GM11168 (cell line): ENCODE measurements around the gene MATCAP1.

Experiments
- in situ Hi-C: fragments of 300-500 bp; cut with MboI; formaldehyde crosslinking; loops from one replicate; pipeline ENCODE4 v1.12.0; 2022; ENCODE audit warnings: low sequenced_read_pairs; ENCODE audit not compliant: unreplicated experiment

MATCAP1 gene

DNA sequence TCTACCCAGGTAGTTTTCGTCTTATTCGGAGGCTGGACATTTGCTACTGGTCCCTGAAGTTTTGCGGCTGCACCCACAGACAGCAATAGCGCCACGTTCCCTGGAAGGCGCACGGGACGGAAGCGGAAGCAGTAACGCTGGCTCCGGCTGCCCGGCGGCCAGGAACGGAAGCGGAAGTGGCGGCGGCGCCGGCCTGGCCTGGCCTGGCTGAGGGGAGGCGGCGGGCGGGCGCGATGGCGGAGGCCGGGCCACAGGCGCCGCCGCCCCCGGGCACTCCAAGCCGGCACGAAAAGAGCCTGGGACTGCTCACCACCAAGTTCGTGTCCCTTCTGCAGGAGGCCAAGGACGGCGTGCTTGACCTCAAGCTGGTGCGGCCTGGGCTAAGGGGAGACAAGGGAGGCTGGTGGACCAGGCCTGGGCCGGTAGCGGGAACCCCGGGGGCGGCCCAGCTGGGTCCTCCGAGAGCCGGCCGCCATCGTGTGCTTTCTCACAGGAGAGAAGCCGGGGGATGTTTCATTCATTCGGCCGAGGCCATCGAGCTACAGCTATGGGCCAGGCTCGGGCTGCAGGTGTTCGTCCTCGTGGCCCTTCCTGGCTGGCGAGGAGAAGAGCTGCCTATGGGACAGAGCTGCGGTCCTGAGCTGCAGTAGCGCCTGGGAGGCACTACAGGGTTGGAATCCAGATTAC, 8.4 kb upstream of the MATCAP1 start, which contains the start of gene E2F4:
Gene E2F4, plus strand, starts transcription at position 161 of the 687 bp plus-strand sequence. Its CDS starts 73 bp downstream, at position 234.
- in situ Hi-C loops = no loop called here

DNA sequence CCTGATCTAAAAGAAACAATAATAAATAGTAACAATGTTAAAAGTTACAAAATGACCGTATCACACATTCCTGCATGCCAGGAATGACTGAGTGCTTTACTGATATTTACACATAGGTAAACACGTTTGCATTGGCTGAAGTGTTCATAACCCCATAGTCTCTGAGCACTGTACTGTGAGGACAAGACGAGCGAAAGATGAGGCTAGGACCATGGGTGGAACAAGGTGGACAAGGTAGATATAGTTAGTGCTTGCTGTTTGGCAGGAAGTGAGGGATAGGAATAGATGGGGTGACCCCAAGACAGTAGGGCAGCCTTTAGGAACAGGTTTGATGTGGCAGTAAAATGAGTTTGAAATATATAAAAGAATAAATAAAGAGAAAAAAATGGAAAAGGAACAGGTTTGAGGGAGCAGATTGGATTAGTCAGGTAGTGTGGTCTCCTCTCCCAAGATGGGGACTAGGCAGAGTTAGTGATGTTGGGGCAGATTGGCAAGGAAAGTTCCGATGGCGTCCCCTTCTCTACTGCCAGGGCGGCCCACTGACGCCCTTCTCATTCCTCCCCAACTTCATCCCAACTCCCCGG, 7.7 kb upstream of the MATCAP1 start:
- in situ Hi-C loops = no loop called here

DNA sequence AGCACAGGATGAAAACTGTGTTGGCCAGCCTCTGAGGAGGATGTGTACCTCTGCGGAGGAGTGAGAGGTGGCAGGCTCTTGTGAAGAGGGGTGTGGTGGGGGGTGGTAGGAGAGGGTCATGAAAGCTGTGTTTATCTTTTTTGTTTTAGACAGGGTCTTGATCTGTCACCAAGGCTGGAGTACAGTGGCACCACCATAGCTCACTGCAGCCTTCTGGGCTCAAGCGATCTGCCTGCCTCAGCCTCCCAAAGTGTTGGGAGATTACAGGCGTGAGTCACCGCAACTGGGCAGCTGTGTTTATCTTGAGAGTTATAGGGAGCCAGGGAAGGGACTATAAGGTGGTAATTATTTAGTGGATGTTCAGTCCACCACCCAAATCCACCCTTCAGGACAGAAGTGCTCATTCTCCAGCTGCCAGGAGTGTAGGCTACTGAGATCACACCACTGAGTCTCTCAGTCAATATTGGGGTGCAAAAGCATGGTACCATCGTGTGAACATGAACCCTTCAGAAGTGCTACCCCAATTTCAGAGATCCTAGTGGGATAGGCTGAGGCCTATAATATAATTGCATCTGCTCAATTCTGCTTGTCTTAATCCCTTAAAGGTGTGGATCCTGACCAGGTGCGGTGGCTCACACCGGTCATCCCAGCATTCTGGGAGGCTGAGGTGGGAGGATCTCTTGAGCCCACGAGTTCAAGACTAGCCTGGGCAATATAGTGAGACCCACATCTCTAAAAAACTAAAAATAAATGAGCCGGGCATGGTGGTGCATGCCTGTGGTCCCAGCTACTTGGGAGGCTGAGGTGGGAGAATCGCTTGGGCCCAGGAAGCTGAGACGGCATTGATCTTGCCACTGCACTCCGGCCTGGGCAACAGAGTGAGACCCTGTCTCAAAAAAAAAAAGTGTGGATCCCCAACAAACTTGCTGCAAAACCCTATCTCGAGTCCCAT, 7.0 kb upstream of the MATCAP1 start:
- in situ Hi-C loops = no loop called here

DNA sequence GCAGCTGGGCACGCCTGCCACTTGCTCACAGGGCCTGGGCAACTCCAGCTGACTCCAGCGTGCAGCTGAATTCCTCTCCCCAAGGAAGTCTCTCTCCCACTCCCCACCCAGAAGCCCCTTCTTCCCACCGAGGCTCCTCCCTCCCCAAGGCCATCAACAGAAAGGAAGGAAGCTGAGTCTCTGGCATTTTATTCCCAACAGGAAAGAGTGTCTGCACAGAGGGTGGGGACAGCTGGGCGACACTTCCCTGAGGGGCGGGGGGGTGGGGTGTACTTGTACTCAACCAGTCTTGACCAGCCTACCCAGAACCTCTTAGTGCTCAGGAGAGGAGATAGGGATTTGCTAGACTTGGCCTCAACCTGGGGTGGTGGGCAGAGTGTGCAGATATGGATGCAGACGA, 6.3 kb upstream of the MATCAP1 start, which contains the start of gene EXOC3L1:
Gene EXOC3L1, minus strand, starts transcription at position 96 of the 400 bp plus-strand sequence. CDS start 460 bp downstream, outside the sequence.
- in situ Hi-C loops = no loop called here

DNA sequence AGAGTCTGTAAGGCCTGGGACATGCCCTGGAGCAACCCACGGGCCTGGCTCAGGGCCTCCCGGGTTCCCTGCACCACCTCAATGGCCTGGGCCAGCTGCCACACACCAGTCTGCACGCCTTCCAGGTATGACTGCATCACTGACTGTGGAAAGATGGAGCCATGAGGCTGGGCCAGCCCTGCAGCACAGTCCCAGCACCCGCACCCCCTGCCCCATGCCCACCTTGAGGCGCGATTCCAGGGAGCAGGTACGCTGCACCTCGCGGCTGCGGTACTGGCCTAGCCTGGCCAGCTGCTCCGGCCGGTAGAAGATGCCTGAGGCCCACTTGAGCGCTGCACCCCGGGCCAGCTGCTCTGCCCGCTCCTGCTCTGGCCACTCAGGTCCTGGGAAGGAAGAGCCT, 5.0 kb upstream of the MATCAP1 start:
- in situ Hi-C loops = no loop called here

DNA sequence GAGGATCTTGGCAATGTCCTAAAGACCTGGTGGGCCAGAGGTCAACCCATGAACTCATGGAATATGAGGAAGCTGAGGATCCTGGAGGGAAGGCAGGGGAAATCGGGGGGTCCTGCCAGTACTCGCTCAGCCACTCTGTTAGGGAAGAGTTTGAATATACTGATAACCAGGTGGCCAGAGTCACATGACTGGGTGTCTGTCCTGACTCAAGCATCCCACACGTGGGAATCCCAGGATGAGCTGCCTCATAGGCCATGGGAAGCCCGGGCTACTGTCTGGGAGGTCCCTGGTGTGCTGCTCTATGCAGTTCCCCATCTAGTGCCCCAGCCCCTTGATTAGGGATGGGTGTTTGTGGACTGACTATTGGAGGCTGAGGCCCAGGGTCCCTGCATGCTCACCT, 4.6 kb upstream of the MATCAP1 start:
- in situ Hi-C loops = no loop called here

DNA sequence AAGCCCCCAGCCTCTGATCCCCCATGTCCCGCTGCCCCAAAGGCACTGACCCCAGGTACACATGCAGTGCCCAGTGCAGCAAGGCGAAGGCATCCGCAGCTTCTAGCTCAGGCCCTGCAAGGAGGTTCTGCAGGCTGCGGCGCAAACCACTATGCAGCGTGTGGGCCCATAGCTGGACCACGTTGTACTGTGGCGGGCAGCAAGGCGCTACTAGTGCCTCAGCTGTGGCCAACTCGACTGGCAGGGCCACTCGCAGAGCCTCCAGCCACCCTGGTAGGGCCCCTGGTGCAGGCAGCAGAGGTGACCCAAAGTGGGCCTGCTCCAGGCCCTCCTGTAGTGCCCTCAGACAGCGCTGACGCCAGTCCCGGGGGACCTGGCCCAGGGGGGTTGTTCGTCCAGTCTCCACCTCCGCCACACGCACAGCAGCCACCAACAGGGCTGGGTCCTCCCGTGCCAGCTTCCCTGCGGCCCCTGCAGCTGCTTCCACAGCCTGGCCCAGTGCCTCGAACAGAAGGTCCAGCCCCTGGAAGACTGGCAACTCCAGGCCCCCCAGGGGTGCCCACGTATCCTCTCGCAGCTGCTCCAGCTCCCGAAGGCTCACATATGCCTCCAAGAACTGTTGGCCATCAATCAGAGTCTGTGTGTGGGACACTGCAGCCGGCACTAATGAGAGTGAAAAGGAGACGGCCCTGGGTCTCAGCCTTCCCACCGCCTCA, 3.6 kb upstream of the MATCAP1 start:
- in situ Hi-C loops = no loop called here

DNA sequence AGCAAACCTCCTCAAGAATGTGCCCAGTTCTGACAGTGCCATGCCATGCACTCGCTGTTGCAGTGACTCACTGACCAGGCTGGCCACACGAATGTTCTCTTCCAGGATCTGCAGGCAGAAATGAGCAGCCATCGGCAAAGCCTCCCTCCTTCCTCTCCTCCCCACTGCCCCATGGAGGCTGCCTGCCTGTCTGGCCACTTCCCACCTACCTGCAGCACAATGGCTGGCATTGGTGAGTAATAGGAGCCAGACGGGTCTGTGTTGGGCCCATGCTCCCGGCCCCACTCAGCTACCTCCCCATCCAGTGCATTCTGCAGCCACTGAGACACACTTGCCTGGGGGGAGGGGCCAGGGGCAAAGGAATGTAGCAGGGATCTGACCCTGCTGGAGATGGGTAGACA, 2.8 kb upstream of the MATCAP1 start:
- in situ Hi-C loops = no loop called here

DNA sequence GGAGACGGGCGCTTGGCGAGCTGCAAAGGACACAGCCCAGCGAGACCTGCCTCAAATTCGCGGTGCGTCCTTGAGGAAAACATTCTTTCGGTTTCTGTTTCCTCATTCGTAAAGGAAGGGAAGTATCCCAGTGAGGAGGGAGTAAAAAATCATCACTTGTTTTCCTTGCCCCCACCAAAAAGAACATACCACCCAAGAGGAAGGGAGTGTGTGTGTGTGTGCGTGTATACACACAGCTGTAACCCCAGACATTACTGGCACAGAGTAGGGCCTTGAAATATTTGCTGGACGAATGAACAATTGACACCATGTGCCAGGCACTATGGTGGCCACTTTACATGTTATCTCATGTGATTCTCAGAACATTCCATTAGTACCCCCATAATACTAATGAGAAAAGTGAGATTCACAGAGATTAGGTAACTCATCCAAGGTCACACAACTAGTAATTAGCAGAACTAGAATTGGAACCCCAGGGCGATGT, 1.9 kb upstream of the MATCAP1 start:
- in situ Hi-C loops = no loop called here

DNA sequence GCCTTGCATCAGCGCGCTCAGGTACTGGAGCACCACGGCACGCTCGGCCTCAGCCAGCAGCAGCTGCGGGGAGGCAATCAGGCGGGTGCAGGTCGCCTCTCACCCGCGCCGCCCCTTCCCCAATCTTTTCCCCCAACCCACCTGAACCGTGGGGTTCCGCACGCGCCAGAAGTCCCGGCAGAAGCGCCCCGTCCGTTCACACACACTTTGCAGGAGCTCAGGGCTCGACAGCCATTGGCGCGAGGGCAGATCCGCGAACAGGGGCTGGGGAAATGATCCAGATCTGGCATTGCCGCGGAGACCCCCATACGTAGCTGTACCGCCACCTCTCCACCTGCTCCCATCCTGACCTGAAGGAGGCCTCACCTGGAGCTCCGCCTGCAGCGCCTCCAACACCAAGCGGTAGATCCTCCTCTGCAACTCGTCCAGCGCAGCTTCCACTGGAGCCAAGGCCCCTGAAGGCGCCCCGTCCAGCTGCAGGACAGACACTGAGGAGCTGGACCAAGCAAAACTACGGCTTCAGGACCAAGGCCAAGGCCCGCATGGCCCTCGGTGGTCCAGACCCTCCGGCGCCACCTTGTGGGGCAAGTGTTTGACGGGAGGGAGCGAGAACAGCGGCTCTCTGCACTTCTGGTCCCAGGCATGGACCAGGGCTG, 1.4 kb upstream of the MATCAP1 start:
- in situ Hi-C loops = no loop called here

DNA sequence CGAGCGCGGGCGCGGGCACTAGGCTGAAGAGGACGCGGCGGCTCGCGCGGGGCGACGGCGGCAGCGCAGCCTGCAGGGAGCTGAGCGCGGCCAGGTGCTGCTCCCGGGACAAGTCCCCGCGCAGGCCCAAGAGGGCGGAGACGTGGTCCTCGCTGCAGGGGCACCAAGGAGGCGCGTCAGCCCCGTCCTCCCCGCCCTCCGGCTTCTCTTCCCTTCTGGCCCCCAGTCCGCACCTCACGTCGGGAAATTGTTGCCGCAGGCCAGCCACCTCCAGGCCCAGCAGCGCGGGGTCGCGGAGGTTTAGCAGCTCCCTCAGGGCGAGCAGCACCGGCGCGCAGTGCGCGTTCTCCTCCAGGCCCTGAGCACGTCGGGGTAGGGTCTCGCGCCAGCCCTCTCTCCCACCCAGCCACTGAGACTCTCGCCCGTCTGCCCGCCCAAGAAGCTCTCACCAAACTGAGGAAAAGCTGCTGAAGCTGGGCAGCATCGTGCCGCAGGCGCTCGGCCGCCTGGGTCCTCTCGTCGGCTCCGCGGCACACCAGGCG, 761 bp upstream of the MATCAP1 start:
- in situ Hi-C loops = no loop called here

DNA sequence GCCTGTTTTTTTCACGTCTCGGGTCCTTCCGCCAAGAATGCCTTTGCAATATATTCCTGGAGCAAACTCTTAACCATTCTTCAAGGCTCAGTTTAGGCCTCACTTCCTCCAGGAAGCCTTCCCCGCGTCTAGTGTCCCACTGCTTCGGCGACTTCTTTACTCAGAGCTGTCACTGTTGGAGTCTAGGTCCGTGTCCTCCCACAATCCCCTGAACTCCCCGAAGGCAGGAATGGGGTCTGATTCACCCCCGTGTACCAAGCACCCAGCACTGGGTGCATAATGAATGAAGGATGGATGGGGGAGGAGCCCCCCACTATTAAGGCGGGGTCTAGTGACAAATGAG, 508 bp downstream of the MATCAP1 start:
- in situ Hi-C loops = no loop called here

DNA sequence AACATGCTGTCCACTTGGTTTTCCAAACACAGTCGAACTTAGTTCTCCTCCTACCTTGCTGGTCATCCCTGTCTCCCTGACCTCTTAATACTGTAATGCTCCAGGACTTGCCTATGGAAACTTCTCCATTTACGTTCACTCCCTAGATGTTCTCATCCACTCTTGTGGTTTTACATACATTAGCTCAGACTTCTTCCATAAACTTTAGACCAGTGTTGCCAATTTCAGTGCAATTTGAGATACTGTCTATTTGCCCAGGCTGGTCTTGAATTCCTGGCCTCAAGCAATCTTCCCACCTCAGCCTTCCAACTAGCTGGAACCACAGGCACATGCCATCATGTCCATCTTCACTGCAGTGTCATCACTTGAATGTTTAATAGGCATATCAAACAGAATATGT, 1.5 kb downstream of the MATCAP1 start:
- in situ Hi-C loops = no loop called here

DNA sequence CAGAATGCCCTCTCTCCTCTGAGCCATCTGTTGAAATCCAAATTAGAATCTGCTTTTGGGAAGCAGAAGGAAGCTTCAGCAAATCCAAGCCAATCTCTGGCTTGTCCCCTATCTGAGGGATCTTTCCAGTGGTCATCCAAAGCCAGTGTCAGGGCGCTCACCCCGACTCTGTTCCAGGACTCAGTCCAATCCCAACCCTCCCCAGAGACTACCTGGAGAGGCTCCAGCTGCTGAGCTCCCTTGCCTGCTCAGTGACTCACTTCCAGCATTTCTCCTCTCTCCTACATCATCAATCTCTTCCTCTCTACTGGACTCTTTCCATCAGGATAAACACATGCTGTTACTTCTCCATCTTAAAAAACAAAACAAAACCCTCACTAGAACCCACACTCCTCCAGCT, 2.4 kb downstream of the MATCAP1 start:
- in situ Hi-C loops = no loop called here

DNA sequence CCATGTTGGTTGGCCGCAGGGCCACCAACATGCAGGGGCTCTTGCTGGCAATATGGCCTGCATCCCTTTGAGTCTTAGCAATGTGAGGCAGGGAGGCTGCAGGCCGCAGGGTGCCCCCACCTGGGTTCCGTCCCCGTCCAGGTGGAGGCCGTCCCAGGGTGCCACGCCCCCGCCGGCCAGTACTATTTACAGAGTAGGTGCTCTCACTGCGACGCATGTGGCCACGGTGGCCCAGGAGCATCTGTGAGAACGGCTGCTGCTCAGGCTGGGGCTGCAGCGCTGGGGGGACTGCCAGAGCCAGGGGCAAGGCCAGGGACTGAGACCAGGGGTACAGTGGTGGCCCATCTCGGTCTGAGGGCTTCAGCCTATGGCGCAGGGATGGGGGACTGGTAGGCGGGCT, 3.6 kb downstream of the MATCAP1 start:
- in situ Hi-C loops = no loop called here

DNA sequence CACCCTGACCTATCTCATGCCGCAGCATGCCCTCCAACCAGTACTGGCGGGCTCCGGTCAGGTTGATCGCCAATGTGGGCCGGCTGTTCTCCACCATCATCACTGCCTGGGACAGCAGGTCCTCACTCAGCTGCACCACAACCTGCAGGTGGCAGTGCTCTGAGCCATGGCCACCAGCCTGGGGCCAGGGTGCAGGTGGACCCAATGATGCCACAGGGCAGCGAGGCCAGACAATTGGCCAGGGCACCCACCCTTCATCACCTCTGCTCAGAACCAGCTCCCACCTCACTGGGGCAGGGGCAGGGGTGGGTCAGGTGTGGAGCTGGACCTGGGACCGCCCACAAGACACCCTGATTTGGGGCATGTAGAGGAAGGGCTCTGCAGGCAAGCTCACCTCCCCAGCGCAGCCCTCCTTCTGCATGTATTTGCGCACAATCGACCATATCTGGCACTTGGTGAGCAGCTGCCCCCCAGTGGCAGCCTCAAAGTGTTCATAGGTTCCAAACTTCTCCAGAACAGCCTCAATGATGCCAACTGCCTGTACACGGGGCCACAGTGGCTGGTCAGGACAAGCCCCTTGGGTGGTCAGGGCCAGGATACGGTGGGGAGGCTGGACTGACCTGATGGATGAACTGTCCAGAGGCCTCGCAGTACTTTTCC, 4.2 kb downstream of the MATCAP1 start:
- in situ Hi-C loops = no loop called here

DNA sequence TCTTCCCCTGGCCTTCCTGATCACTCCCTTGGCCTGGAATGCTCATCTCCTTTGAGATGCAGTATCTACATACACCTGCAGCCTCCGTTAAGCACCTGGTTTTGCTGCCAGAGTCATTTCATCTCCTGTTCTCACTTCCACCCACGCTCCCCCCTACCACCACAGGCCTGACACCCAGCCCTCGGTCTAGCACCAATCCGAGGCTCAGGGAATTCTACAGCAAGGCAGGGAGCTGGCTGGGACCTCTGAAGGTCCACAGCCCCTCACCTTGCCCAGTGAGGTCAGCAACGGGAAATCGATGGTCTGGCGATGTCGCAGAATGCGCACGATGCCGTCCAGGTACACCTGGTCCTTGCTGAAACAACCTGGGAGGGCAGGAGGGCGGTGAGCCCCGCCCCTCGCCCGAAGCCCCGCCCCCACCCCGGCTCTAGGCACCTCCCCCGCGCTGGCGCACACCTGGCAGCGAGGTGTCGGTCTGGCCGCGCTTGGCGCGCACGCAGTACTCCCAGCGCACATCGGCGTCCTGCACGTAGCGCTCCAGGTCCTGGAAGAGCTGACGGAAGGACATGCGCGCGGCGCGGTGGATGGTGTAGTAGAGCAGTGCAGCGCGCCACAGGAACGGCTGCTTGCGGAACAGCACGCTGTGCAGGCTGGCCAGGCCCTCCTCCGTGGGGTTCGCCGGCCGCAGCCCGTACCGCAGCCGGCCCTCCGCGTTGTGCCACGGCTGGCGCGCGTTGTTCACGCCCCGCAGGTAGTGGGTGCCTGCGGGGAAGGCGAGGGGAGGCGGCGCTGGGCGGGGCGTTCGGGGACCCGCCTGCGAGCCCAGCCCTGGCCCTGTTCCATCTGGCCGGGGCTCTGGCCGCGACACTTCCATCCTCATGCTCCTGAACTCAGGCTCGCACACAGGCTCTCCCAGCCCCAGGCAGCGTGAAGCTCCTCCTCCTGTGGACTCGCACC, 5.7 kb downstream of the MATCAP1 start:
- in situ Hi-C loops = no loop called here

DNA sequence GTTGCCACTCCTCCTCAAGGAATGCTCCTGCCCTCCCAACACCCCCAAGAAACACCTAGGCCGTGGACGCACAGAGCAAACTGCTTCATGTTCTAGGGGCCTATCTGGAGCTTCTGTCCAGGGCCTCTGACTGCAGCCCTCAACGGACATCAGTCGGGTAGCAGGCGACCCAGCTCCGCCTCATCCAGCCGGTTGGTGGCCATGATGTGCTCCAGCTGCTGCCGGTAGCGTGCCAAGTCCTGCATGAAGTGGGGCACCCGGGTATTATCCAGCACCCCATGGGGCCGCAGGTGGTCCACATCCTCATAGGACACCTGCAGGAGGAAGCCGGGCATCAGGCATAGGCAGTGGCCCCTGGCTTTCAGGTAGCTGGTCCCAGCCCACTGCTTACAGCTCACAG, 7.1 kb downstream of the MATCAP1 start:
- in situ Hi-C loops = no loop called here
